H9 (cell line): ENCODE results near the gene C2CD2. TPM values are rescaled to one million over a fixed set of nuclear protein-coding genes. Genes with fewer than 3 reads are reported as not detected.

Experiments
- DNase-seq: peaks from one replicate; pipeline ENCODE4 v3.0.0-alpha.2; 2017
- H2AFZ ChIP-seq: one replicate; pipeline ENCODE4 v1.6.1; 2013; ENCODE audit warnings: mild to moderate bottlenecking, low read length, control low read depth, moderate library complexity
- H2AK5ac ChIP-seq: 2 replicates; pipeline ENCODE4 v1.6.1; 2013; ENCODE audit warnings: low read length, control low read depth, mixed read lengths; ENCODE audit not compliant: insufficient read length
- H2BK120ac ChIP-seq: one replicate; pipeline ENCODE4 v1.6.1; 2013; ENCODE audit warnings: low read depth, mild to moderate bottlenecking, low read length, control low read depth, inconsistent platforms; ENCODE audit not compliant: poor library complexity, severe bottlenecking
- H2BK12ac ChIP-seq: 2 replicates; pipeline ENCODE4 v1.6.1; 2013; ENCODE audit warnings: low read length, control low read depth, mixed read lengths, low read depth; ENCODE audit not compliant: insufficient read length
- H2BK15ac ChIP-seq: 2 replicates; pipeline ENCODE4 v1.6.1; 2013; ENCODE audit warnings: low read depth, low read length, control low read depth
- H2BK20ac ChIP-seq: one replicate; pipeline ENCODE4 v1.6.1; 2013; ENCODE audit warnings: low read depth, mild to moderate bottlenecking, low read length, control low read depth, inconsistent platforms; ENCODE audit not compliant: poor library complexity, severe bottlenecking
- H2BK5ac ChIP-seq: 2 replicates; pipeline ENCODE4 v1.6.1; 2013; ENCODE audit warnings: low read length, control low read depth, mixed read lengths; ENCODE audit not compliant: insufficient read length
- H3K14ac ChIP-seq: 2 replicates; pipeline ENCODE4 v1.6.1; 2013; ENCODE audit warnings: low read length, control low read depth; ENCODE audit not compliant: insufficient read depth
- H3K18ac ChIP-seq: 2 replicates; pipeline ENCODE4 v1.6.1; 2013; ENCODE audit warnings: low read depth, mild to moderate bottlenecking, mixed read lengths, low read length, control low read depth; ENCODE audit not compliant: insufficient read length
- H3K23ac ChIP-seq: 2 replicates; pipeline ENCODE4 v1.6.1; 2013; ENCODE audit warnings: low read length, control low read depth, mixed read lengths, low read depth; ENCODE audit not compliant: insufficient read length
- H3K23me2 ChIP-seq: 2 replicates; pipeline ENCODE4 v1.6.1; 2013; ENCODE audit warnings: low read depth, mild to moderate bottlenecking, mixed read lengths, low read length, control low read depth; ENCODE audit not compliant: insufficient read length, poor library complexity, severe bottlenecking
- H3K27ac ChIP-seq: 2 replicates; pipeline ENCODE4 v1.5.1; 2013; ENCODE audit warnings: low read length, control low read depth, mixed read lengths, low read depth; ENCODE audit not compliant: insufficient read length
- H3K27me3 ChIP-seq: 2 replicates; pipeline ENCODE4 v1.6.1; 2013; ENCODE audit warnings: low read length, control low read depth, inconsistent platforms; ENCODE audit not compliant: insufficient read depth
- H3K4ac ChIP-seq: 2 replicates; pipeline ENCODE4 v1.6.1; 2013; ENCODE audit warnings: low read depth, mild to moderate bottlenecking, control low read depth, inconsistent platforms, low read length, moderate library complexity
- H3K4me1 ChIP-seq: 2 replicates; pipeline ENCODE4 v1.6.1; 2013; ENCODE audit warnings: low read length, control low read depth, inconsistent platforms; ENCODE audit not compliant: insufficient read depth
- H3K4me2 ChIP-seq: 2 replicates; pipeline ENCODE4 v1.6.1; 2013; ENCODE audit warnings: low read length, control low read depth, mixed read lengths; ENCODE audit not compliant: insufficient read length, insufficient read depth
- H3K56ac ChIP-seq: 2 replicates; pipeline ENCODE4 v1.6.1; 2013; ENCODE audit warnings: low read depth, mild to moderate bottlenecking, mixed read lengths, low read length, control low read depth; ENCODE audit not compliant: insufficient read length
- H3K79me1 ChIP-seq: 2 replicates; pipeline ENCODE4 v1.6.1; 2013; ENCODE audit warnings: low read depth, mild to moderate bottlenecking, moderate library complexity, low read length, control low read depth, inconsistent platforms; ENCODE audit not compliant: insufficient read depth, poor library complexity, severe bottlenecking
- H3K79me2 ChIP-seq: 2 replicates; pipeline ENCODE4 v1.6.1; 2013; ENCODE audit warnings: low read length, control low read depth, inconsistent platforms; ENCODE audit not compliant: insufficient read depth
- H3K9ac ChIP-seq: 2 replicates; pipeline ENCODE4 v1.6.1; 2013; ENCODE audit warnings: low read length, control low read depth, mixed read lengths; ENCODE audit not compliant: insufficient read length; ENCODE audit errors: extremely low read depth
- H3K9me3 ChIP-seq: one replicate; pipeline ENCODE4 v1.6.1; 2013; ENCODE audit warnings: low read depth, low read length, inconsistent platforms; ENCODE audit not compliant: control insufficient read depth
- H3T11ph ChIP-seq: one replicate; pipeline ENCODE4 v1.6.1; 2013; ENCODE audit warnings: mild to moderate bottlenecking, low read length, control low read depth, inconsistent platforms
- H4K20me1 ChIP-seq: one replicate; pipeline ENCODE4 v1.6.1; 2013; ENCODE audit not compliant: control insufficient read depth, insufficient read length, insufficient read depth
- H4K5ac ChIP-seq: 2 replicates; pipeline ENCODE4 v1.6.1; 2013; ENCODE audit warnings: low read depth, mild to moderate bottlenecking, mixed read lengths, low read length, control low read depth; ENCODE audit not compliant: insufficient read length
- H4K8ac ChIP-seq: replicated peaks from 2 replicates; pipeline ENCODE4 v1.6.1; 2013; ENCODE audit warnings: low read length, control low read depth, mixed read lengths, low read depth; ENCODE audit not compliant: insufficient read length
- H4K91ac ChIP-seq: 2 replicates; pipeline ENCODE4 v1.6.1; 2013; ENCODE audit warnings: low read depth, mild to moderate bottlenecking, moderate library complexity, mixed read lengths, low read length, control low read depth; ENCODE audit not compliant: insufficient read length
- H3K27ac Mint-ChIP-seq, 3 experiments: 2 replicates in 2 of 3; 3 replicates in 1 of 3; pipeline ENCODE4 v1.8.0; 2020 to 2021; ENCODE audit warnings: mixed read lengths in 3 of 3, mild to moderate bottlenecking in 1 of 3, moderate library complexity in 1 of 3
- H3K27me3 Mint-ChIP-seq: 2 replicates; pipeline ENCODE4 v1.8.0; 2021; ENCODE audit warnings: low read depth, mild to moderate bottlenecking, moderate library complexity, mixed read lengths
- H3K36me3 Mint-ChIP-seq, 3 experiments: 2 replicates in 2 of 3; 3 replicates in 1 of 3; pipeline ENCODE4 v1.8.0; 2020 to 2021; ENCODE audit warnings: low read depth in 3 of 3, mixed read lengths in 3 of 3; ENCODE audit not compliant: insufficient read depth in 1 of 3
- H3K4me1 Mint-ChIP-seq, 2 experiments: 2 replicates each; pipeline ENCODE4 v1.8.0; 2020; ENCODE audit warnings: mixed read lengths in 2 of 2
- H3K4me3 Mint-ChIP-seq, 2 experiments: 2 replicates in 1 of 2; 3 replicates in 1 of 2; pipeline ENCODE4 v1.8.0; 2020 to 2021; ENCODE audit warnings: mild to moderate bottlenecking in 2 of 2, mixed read lengths in 2 of 2, moderate library complexity in 1 of 2
- H3K9me3 Mint-ChIP-seq, 2 experiments: 2 replicates in 1 of 2; 3 replicates in 1 of 2; pipeline ENCODE4 v1.8.0; 2020; ENCODE audit warnings: mild to moderate bottlenecking in 2 of 2, mixed read lengths in 2 of 2, moderate library complexity in 1 of 2
- WGBS: extraction: QIAGEN DNeasy Blood & Tissue Kit; methylation state at CpG from one replicate; pipeline ENCODE4 v1.1.7; 2013; ENCODE audit warnings: missing lambda C conversion rate, low lambda C conversion rate, mixed read lengths; ENCODE audit not compliant: insufficient read length; ENCODE audit errors: extremely low coverage; 5-methylcytosine and 5-hydroxymethylcytosine counted together
- total RNA-seq: library from RNA; stranded (reverse); gene quantifications from 2 replicates; pipeline ENCODE4 v1.2.1, GENCODE V29; 2021
- TF ChIP-seq, protein P1 (sequence below): fragments of 200-600 bp; sonication (generic); conservative IDR thresholded peaks from 3 replicates; pipeline ENCODE4 v1.8.0; 2021; ENCODE audit warnings: antibody characterized with exemption, mild to moderate bottlenecking

Gene C2CD2
- total RNA-seq, 1 experiment from 2014 or later: 14.6 TPM

DNA sequence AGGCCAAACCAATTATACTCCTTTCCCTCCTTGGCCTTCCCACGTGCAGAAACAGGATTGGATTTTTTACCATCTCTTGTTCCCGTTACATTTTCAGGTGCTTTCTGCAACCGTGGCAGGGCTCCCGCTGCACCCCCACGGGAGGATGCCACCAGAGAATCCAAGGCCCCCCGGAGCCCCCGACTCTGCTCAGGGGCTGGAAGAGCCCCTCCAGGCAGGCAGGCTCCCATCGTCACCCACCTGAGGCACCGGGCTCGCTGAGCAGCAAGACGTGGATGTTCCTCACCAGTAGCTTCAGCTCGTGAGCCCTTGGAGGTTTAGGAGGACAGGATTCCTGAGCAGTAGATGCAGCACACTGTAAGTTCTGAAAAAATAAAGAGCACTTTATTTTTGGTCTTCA, 39.5 kb downstream of the C2CD2 start:
- H2BK5ac ChIP-seq: no peak overlapping the region
- no peak overlapping the region for H3K23ac ChIP-seq
- no peak overlapping the region for H2BK120ac ChIP-seq
- H2AFZ ChIP-seq: no peak overlapping the region
- no peak overlapping the region for H3K4ac ChIP-seq
- no peaks in the 10 kb centered on the region for H3K27me3 Mint-ChIP-seq
- no peak overlapping the region for H2BK12ac ChIP-seq
- WGBS: no CpG with 5 or more reads among the region's 12 CpGs
- DNase-seq: no peak
- no peak overlapping the region for H3K14ac ChIP-seq
- H2BK15ac ChIP-seq: no peak overlapping the region
- H3K9me3 ChIP-seq: no peaks in the 10 kb centered on the region
- H3K23me2 ChIP-seq: no peaks in the 10 kb centered on the region
- H3K4me1 Mint-ChIP-seq: no peaks in the 10 kb centered on the region
- H3K18ac ChIP-seq: no peak overlapping the region
- H3K9ac ChIP-seq: no peak overlapping the region
- H4K5ac ChIP-seq: no peak overlapping the region
- no peaks in the 10 kb centered on the region for H3K4me1 ChIP-seq
- H4K91ac ChIP-seq: no peak overlapping the region
- TF ChIP-seq, protein P1, sequence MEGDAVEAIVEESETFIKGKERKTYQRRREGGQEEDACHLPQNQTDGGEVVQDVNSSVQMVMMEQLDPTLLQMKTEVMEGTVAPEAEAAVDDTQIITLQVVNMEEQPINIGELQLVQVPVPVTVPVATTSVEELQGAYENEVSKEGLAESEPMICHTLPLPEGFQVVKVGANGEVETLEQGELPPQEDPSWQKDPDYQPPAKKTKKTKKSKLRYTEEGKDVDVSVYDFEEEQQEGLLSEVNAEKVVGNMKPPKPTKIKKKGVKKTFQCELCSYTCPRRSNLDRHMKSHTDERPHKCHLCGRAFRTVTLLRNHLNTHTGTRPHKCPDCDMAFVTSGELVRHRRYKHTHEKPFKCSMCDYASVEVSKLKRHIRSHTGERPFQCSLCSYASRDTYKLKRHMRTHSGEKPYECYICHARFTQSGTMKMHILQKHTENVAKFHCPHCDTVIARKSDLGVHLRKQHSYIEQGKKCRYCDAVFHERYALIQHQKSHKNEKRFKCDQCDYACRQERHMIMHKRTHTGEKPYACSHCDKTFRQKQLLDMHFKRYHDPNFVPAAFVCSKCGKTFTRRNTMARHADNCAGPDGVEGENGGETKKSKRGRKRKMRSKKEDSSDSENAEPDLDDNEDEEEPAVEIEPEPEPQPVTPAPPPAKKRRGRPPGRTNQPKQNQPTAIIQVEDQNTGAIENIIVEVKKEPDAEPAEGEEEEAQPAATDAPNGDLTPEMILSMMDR: no peak
- no peak overlapping the region for H3K27ac ChIP-seq
- H3K79me1 ChIP-seq: no peaks in the 10 kb centered on the region
- peaks cover 6 to 36% (median 25%) of the 10 kb centered on the region in 3 experiments; a peak in 5 of 7 replicates for H3K36me3 Mint-ChIP-seq
- H3K79me2 ChIP-seq: no peaks in the 10 kb centered on the region
- H3K9me3 Mint-ChIP-seq: no peaks in the 10 kb centered on the region; a peak in 1 of 5 replicates
- no peak overlapping the region for H3K27ac Mint-ChIP-seq
- H4K8ac ChIP-seq: no peak overlapping the region
- H3K4me3 Mint-ChIP-seq: no peak overlapping the region
- no peak overlapping the region for H3K56ac ChIP-seq
- no peak overlapping the region for H3K4me2 ChIP-seq
- H3T11ph ChIP-seq: no peak overlapping the region
- no peak overlapping the region for H2AK5ac ChIP-seq
- no peak overlapping the region for H2BK20ac ChIP-seq
- no peaks in the 10 kb centered on the region for H3K27me3 ChIP-seq
- H4K20me1 ChIP-seq: no peaks in the 10 kb centered on the region
